ENCODE results near the gene ENO1.

DNA sequence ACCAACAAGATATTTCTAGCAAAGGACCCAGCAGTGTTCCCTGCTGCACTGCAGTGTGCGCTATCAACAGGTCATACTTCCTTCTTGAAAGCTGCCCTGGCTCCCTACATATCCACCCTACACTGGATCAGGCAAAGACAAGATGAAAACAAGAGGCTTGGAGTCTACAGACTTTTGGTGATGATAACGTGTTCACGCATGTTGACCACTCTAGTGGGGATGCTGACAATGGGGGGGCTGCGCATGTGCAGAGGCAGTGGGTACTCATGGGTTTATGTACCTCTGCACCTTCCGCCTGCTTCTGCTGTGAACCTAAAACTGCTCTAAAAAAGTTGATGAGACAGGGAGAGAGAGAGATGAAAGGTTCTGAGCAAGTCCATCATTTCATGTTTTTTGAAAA lies 5.5 kb downstream of the ENO1 start:
- TF ChIP-seq, protein P1, sequence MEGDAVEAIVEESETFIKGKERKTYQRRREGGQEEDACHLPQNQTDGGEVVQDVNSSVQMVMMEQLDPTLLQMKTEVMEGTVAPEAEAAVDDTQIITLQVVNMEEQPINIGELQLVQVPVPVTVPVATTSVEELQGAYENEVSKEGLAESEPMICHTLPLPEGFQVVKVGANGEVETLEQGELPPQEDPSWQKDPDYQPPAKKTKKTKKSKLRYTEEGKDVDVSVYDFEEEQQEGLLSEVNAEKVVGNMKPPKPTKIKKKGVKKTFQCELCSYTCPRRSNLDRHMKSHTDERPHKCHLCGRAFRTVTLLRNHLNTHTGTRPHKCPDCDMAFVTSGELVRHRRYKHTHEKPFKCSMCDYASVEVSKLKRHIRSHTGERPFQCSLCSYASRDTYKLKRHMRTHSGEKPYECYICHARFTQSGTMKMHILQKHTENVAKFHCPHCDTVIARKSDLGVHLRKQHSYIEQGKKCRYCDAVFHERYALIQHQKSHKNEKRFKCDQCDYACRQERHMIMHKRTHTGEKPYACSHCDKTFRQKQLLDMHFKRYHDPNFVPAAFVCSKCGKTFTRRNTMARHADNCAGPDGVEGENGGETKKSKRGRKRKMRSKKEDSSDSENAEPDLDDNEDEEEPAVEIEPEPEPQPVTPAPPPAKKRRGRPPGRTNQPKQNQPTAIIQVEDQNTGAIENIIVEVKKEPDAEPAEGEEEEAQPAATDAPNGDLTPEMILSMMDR (IDR thresholded peaks at IDR 0.05) = no peak
- TF ChIP-seq POLR2A (IDR thresholded peaks at IDR 0.05) = no peak

All from prostate gland (tissue), 2 donors.